Fibroblast of lung (primary cell): ENCODE results near the gene ARPP19. TPM values are rescaled to one million over a fixed set of nuclear protein-coding genes. Genes with fewer than 3 reads are reported as not detected.
"Not testable (repeated sequence)": the region's sequence is repeated elsewhere in the genome, so short reads cannot be mapped to it uniquely, and the experiment has no call there.

ENCODE experiments used
- DNase-seq, 2 donors: peaks; one replicate each; pipeline versions ENCODE4 v3.0.0 to v3.0.0-alpha.2; 2010; ENCODE audit warnings: low read depth in 2 of 2
- H2AFZ ChIP-seq: 2 replicates; pipeline ENCODE4 v1.5.1; 2012; ENCODE audit warnings: low read length, control low read depth, inconsistent platforms
- H3K27ac ChIP-seq: 2 replicates; pipeline ENCODE4 v1.5.1; 2011; ENCODE audit warnings: low read length, control low read depth; ENCODE audit not compliant: insufficient read depth
- H3K27me3 ChIP-seq: 2 replicates; pipeline ENCODE4 v1.5.1; 2011; ENCODE audit warnings: mild to moderate bottlenecking, low read length; ENCODE audit not compliant: control insufficient read depth, insufficient read depth
- H3K36me3 ChIP-seq: 2 replicates; pipeline ENCODE4 v1.5.1; 2011; ENCODE audit warnings: low read length; ENCODE audit not compliant: control insufficient read depth, insufficient read depth
- H3K4me1 ChIP-seq: 2 replicates; pipeline ENCODE4 v1.5.1; 2011; ENCODE audit warnings: low read length; ENCODE audit not compliant: control insufficient read depth, insufficient read depth; ENCODE audit errors: extremely low read depth
- H3K4me2 ChIP-seq: 2 replicates; pipeline ENCODE4 v1.5.1; 2011; ENCODE audit warnings: low read length, control low read depth; ENCODE audit not compliant: insufficient read depth; ENCODE audit errors: extremely low read depth
- H3K4me3 ChIP-seq, 4 experiments: fragments of 200-600 bp in 1 of 4; sonication (generic) in 1 of 4; replicated peaks in 1 of 4; 2 replicates each; pipeline ENCODE4 v1.5.1; 2011 to 2016; ENCODE audit warnings: low read length in 4 of 4, low read depth in 3 of 4, mild to moderate bottlenecking in 3 of 4, control low read depth in 2 of 4, inconsistent platforms in 1 of 4, mixed read lengths in 1 of 4; ENCODE audit not compliant: insufficient read depth in 1 of 4; ENCODE audit errors: control extremely low read depth in 1 of 4
- H3K79me2 ChIP-seq: 2 replicates; pipeline ENCODE4 v1.5.1; 2012; ENCODE audit warnings: mild to moderate bottlenecking, low read length, inconsistent platforms; ENCODE audit not compliant: control insufficient read depth, insufficient read depth
- H3K9ac ChIP-seq: 2 replicates; pipeline ENCODE4 v1.5.1; 2011; ENCODE audit warnings: mild to moderate bottlenecking, low read length, control low read depth; ENCODE audit not compliant: insufficient read depth
- H3K9me3 ChIP-seq: 2 replicates; pipeline ENCODE4 v1.5.1; 2012; ENCODE audit warnings: low read depth, low read length; ENCODE audit not compliant: control insufficient read depth, insufficient read depth
- H4K20me1 ChIP-seq: 2 replicates; pipeline ENCODE4 v1.5.1; 2011; ENCODE audit warnings: low read length; ENCODE audit not compliant: control insufficient read depth, insufficient read depth; ENCODE audit errors: extremely low read depth
- EZH2 ChIP-seq: IDR thresholded peaks from 2 replicates; pipeline ENCODE4 v1.5.1; 2012; ENCODE audit warnings: low read length, control low read depth, mild to moderate bottlenecking; ENCODE audit errors: missing control alignments
- polyA plus RNA-seq, 2 donors: library from polyadenylated mRNA; depleted of rRNA in 1 of 2; stranded (reverse) in 1 of 2; unstranded in 1 of 2; fragments of >200 nt; gene quantifications; 2 replicates each; pipeline ENCODE4 v1.2.1, GENCODE V29; 2011 to 2012; ENCODE audit warnings: missing spikeins in 1 of 2
- total RNA-seq: library from RNA; depleted of rRNA; stranded (reverse); fragments of >200 nt; gene quantifications from 2 replicates; pipeline ENCODE4 v1.2.1, GENCODE V29; 2014
- TF ChIP-seq, protein P1 (sequence below), 2 donors: IDR thresholded peaks in 1 of 2; conservative IDR thresholded peaks in 1 of 2; 1 replicate in 1 of 2; 2 replicates in 1 of 2; pipeline ENCODE4 v1.5.1; 2011 to 2012; ENCODE audit warnings: low read length in 2 of 2, control low read depth in 1 of 2, inconsistent platforms in 1 of 2, low read depth in 1 of 2, mild to moderate bottlenecking in 1 of 2

The ARPP19 gene
- total and polyA plus RNA-seq, 2 donors (not counting 1 experiment from before 2014, with no cell fraction given) = 65.9 to 97.8 TPM

DNA sequence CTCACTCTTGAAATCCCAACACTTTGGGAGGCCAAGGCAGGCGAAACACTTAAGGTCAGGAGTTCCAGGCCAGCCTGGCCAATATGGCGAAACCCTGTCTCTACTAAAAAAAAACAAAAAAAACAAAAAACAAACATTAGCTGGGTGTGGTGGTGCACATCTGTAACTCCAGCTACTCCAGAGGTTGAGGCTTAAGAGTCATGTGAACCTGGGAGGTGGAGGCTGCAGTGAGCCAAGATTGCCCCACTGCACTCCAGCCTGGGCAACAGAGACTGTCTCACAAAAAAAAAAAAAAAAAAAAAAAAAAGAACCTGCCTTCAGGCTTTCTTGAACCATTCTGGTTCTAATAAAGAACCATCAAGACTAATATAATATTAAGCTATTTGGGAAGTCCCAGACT is 16.5 kb downstream of the ARPP19 start:
- DNase-seq = no peak
- TF ChIP-seq EZH2 = no peak
- TF ChIP-seq, protein P1, sequence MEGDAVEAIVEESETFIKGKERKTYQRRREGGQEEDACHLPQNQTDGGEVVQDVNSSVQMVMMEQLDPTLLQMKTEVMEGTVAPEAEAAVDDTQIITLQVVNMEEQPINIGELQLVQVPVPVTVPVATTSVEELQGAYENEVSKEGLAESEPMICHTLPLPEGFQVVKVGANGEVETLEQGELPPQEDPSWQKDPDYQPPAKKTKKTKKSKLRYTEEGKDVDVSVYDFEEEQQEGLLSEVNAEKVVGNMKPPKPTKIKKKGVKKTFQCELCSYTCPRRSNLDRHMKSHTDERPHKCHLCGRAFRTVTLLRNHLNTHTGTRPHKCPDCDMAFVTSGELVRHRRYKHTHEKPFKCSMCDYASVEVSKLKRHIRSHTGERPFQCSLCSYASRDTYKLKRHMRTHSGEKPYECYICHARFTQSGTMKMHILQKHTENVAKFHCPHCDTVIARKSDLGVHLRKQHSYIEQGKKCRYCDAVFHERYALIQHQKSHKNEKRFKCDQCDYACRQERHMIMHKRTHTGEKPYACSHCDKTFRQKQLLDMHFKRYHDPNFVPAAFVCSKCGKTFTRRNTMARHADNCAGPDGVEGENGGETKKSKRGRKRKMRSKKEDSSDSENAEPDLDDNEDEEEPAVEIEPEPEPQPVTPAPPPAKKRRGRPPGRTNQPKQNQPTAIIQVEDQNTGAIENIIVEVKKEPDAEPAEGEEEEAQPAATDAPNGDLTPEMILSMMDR (conservative IDR thresholded peaks at IDR 0.05 in 1 of 2, IDR thresholded peaks at IDR 0.05 in 1 of 2; ENCODE audit: low read depth in 1 of 2, low read length in 2 of 2) = no peak
- H3K36me3 ChIP-seq = no peaks in the 10 kb centered on the region

DNA sequence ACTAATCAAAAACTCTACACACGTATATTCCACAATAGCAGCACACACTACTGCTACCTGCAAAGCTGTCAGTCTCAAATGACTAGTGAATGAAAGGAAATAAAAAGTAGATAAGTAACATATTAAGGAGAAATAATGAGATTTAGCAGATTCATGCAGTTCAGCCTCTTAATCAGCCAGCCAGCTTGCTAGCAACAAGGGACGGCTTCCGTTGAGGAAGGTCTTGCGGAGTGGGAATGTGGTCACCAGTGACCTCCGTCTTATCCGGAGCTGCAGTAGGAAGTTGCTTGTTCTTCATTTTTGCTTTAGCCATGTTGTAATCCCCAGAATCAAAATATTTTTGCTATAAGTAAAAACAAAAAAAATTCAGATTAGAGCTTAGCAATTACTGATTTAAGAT is 17.1 kb downstream of the ARPP19 start:
- H4K20me1 ChIP-seq = no peaks in the 10 kb centered on the region
- H3K9ac ChIP-seq = no peak overlapping the region
- TF ChIP-seq EZH2 = no peak
- TF ChIP-seq, protein P1 (conservative IDR thresholded peaks at IDR 0.05 in 1 of 2, IDR thresholded peaks at IDR 0.05 in 1 of 2; ENCODE audit: low read depth in 1 of 2, low read length in 2 of 2) = no peak
- H3K79me2 ChIP-seq = peaks cover 24% of the 10 kb centered on the region
- H3K9me3 ChIP-seq = no peaks in the 10 kb centered on the region
- no peak overlapping the region for H3K4me2 ChIP-seq
- DNase-seq = no peak
- no peaks in the 10 kb centered on the region for H3K27me3 ChIP-seq
- no peaks in the 10 kb centered on the region for H3K36me3 ChIP-seq
- no peak overlapping the region for H3K27ac ChIP-seq
- no peak overlapping the region for H3K4me3 ChIP-seq
- no peak overlapping the region for H2AFZ ChIP-seq
- no peaks in the 10 kb centered on the region for H3K4me1 ChIP-seq

More for the DNA sequence above, 16.5 kb downstream of the ARPP19 start:
- Histone ChIP-seq H3K27ac (no peak overlapping the region), H3K79me2 (peaks cover 30% of the 10 kb centered on the region), H2AFZ (no peak overlapping the region), H3K4me1 (no peaks in the 10 kb centered on the region), H3K4me3 (no peak overlapping the region), H3K4me2 (no peak overlapping the region), H3K9me3 (no peaks in the 10 kb centered on the region), H3K27me3 (no peaks in the 10 kb centered on the region), H3K9ac (no peak overlapping the region), H4K20me1 (no peaks in the 10 kb centered on the region)

DNA sequence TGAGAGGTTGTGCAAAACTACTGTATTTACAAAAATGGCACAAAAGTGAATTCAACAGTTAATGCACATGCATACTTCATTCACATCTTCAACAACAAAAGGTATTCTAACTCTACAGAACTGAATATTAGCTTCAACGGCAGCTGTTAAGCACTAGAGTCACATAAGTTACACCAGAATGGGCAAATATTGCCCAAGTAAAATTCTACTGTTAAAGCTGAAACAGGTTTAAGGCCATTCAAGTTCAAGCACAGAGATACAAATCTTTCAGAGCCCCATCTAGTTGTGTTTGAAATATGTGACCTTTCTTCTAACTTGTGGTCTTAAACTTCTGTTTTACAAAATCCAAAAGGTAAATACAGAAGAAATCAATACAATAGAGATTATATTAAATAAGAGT is 17.6 kb downstream of the ARPP19 start:
- H4K20me1 ChIP-seq, H3K4me1 ChIP-seq, H3K4me2 ChIP-seq, DNase-seq, H3K27me3 ChIP-seq, H3K27ac ChIP-seq, H3K9ac ChIP-seq, H3K9me3 ChIP-seq, H2AFZ ChIP-seq, H3K4me3 ChIP-seq, H3K36me3 ChIP-seq: not testable (repeated sequence)
- H3K79me2 ChIP-seq = peaks cover 19% of the 10 kb centered on the region
